Medulla oblongata (tissue), 1 donor: ENCODE results near the gene GAS1.

Experiments used
- DNase-seq: peaks from one replicate; pipeline ENCODE4 v3.0.0-alpha.2; 2015; ENCODE audit errors: extremely low spot score

Gene GAS1

GRCh38 chr9:86925686-86926085, 21.6 kb downstream of the GAS1 start:
- no peak for DNase-seq

DNA sequence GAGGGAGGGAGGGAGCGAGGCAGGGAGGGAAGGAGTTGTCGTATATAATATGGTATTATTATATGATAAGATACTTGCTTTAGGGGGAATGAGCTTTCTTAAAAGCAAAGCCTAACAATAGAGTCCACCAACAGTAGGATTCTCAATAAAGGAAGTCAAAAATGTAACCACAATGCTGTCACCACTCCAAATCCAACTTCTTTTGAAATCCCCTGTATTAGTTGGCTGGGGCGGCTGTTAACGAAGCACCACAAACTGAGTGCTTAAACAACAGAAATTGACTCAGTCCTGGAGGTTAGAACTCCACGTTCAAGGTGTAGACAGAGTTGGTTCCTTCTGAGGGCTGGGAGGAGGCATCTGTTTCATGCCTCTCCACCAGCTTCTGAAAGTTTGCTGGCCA, 23.1 kb downstream of the GAS1 start:
- no peak for DNase-seq

DNA sequence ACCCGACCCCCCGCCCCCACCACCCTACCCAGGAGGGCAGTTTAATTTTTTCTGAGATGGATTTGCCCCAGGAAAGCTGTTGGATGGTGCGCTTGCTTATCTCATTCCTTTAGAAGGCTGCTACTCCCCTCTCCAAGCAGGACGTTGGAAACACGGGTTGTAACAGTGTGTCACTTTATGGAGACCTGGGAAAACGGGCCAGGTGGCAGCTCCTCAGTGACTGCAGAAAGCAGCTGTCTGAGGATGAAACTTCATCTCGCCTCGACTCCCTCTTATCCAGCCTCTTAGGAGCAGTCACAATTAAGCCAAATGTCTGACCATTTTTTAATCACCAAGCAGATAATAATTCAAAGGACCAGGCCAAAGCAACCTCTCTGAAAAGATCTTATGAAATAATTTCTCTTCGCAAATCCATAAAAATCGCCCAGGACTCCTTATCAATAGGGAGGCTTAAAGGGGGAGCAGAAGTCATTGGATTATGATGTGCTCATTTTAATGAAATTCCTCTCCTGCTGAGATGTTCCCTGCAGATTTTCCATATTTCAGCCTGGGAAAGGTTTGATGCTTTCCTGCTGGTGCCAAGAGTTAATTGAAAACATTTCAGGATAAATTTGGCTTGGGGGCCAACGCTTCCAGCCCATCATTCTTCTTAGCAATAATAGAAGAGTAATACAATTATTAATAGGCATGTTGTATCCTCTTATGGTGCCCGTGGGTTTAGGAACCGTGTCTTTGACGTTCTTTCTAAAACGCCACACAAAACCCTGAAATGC, 26.0 kb downstream of the GAS1 start:
- DNase-seq = no peak

- DNase-seq = no peak
Observed at GRCh38 chr9:86918556-86918955, 28.8 kb downstream of the GAS1 start.

- DNase-seq = no peak
Observed at GRCh38 chr9:86912210-86912609, 35.1 kb downstream of the GAS1 start.

DNA sequence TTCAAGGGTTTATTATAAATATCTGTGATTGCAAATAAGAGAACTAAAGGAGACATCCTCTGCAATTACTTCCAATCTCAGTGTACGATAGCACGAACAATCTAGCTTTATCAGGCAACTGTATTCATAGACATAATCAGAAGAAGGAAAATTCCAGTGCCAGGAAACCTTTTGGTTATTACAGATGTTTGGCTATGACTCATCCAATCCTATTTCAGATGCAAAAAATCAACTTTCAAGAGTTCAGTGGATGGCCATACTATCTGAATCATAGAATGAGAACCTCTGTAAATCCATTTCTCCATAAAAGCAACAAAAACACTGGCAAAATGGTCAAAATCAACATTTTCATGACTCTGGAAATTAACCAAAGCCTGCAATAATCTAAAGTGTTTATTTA, 37.9 kb downstream of the GAS1 start:
- no peak for DNase-seq

- no peak for DNase-seq
Observed at GRCh38 chr9:86908261-86908660, 39.0 kb downstream of the GAS1 start.

- no peak for DNase-seq
Observed at GRCh38 chr9:86907346-86907745, 40.0 kb downstream of the GAS1 start.

GRCh38 chr9:86903734-86904085, 43.6 kb downstream of the GAS1 start:
- no peak for DNase-seq

- no peak for DNase-seq
Observed at GRCh38 chr9:86902991-86903733, 44.1 kb downstream of the GAS1 start.

DNA sequence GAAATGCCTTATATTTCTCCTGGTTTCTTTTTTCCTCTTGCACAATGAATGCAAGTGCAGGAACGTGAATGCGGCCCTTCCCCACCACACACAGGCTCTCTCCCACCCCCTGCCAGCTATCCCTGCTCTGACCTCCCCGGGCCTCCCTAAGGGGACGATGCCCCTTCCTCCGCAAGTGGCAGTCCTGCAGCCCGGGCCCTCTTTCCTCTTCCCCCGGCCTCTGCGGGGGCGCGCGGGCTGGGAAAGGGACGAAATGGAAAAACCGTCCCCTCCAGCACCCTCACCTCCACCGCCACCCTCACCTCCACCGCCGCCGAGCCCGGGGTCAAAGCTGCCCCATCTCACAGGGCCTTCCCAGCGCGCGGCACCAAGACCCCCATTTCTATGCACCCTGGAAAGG, 44.7 kb downstream of the GAS1 start:
- DNase-seq = no peak

DNA sequence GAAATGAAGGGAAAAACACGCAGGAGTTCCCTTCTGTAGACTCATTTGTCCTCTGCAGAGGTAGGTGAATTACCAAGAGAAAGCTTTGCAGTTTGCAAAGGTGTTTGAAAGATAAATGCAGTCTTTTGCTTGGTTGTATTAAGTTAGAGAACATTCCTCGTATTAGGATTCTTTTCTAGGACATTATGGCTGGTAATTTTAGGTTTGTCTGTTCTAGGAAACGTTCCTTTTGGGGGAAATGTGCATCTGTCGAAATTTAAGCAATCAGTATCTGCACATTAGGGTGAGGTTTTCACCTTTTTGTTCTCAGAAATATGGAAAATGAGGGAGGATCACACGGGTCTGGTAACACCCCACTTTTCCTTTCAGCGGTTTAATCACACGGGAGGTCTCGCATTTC, 45.1 kb downstream of the GAS1 start:
- no peak for DNase-seq

DNA sequence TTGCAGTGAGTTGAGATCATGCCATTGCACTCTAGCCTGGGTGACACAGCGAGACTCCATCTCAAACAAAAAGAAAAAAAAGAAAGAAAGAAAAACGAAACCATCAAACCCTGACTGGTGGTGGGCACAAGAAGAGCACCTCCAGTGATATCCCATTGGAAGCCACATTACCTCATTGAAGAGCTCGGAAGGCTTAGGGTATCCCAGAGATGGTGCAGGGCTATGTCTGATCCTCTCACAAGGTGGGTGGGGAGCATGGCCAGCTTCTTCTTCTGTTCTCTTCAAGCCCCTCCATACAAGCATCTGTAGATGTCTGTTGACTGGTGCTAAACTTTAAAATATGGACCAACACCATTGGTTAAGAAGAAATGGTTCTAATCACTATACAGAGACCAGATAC, 45.8 kb downstream of the GAS1 start:
- DNase-seq = no peak
